Measurements from ENCODE around the gene KLK8.
"Not testable (repeated sequence)": the region's sequence is repeated elsewhere in the genome, so short reads cannot be mapped to it uniquely, and the experiment has no call there.

Gene KLK8

GRCh38 chr19:50982186-50982585, 19.2 kb downstream of the KLK8 start:
- Histone ChIP-seq H3K4me1 (ENCODE audit: control insufficient read depth, insufficient read depth, low read length) (peaks cover 30% of the 10 kb centered on the region), H3K27ac (ENCODE audit: low read depth, low read length) (no peak overlapping the region), H3K27me3 (ENCODE audit: control insufficient read depth, insufficient read depth, low read length) (peaks cover 33% of the 10 kb centered on the region)

GRCh38 chr19:50981587-50982146, 19.7 kb downstream of the KLK8 start:
- H3K4me3 ChIP-seq (ENCODE audit: low read depth, low read length) = no peak overlapping the region
- H3K27ac ChIP-seq (ENCODE audit: low read depth, low read length) = no peak overlapping the region
- peaks cover 30% of the 10 kb centered on the region for H3K4me1 ChIP-seq (ENCODE audit: control insufficient read depth, insufficient read depth, low read length)
- H3K9ac ChIP-seq (ENCODE audit: low read length) = no peak overlapping the region
- no peaks in the 10 kb centered on the region for H3K36me3 ChIP-seq (ENCODE audit: control insufficient read depth, insufficient read depth, low read length)
- no peaks in the 10 kb centered on the region; the same call in 1 of the 2 replicates for H3K9me3 ChIP-seq (ENCODE audit: control insufficient read depth, insufficient read depth, low read depth, low read length)
- peaks cover 30% of the 10 kb centered on the region for H3K27me3 ChIP-seq (ENCODE audit: control insufficient read depth, insufficient read depth, low read length)

More at GRCh38 chr19:50982186-50982585, 19.2 kb downstream of the KLK8 start:
- Histone ChIP-seq H3K9ac (ENCODE audit: low read length) (no peak overlapping the region), H3K36me3 (ENCODE audit: control insufficient read depth, insufficient read depth, low read length) (no peaks in the 10 kb centered on the region), H3K9me3 (ENCODE audit: control insufficient read depth, insufficient read depth, low read depth, low read length) (no peaks in the 10 kb centered on the region; the same call in 1 of the 2 replicates), H3K4me3 (ENCODE audit: low read depth, low read length) (no peak overlapping the region)

- Histone ChIP-seq H3K4me1 (ENCODE audit: control insufficient read depth, insufficient read depth, low read length) (peaks cover 34% of the 10 kb centered on the region), H3K27ac (ENCODE audit: low read depth, low read length) (no peak overlapping the region), H3K27me3 (ENCODE audit: control insufficient read depth, insufficient read depth, low read length) (peaks cover 22% of the 10 kb centered on the region), H3K4me3 (ENCODE audit: low read depth, low read length) (no peak overlapping the region), H3K9ac (ENCODE audit: low read length) (no peak overlapping the region), H3K36me3 (ENCODE audit: control insufficient read depth, insufficient read depth, low read length) (no peaks in the 10 kb centered on the region), H3K9me3 (ENCODE audit: control insufficient read depth, insufficient read depth, low read depth, low read length) (no peaks in the 10 kb centered on the region; the same call in 1 of the 2 replicates)
Measured at GRCh38 chr19:50980208-50980607, 21.2 kb downstream of the KLK8 start.

DNA sequence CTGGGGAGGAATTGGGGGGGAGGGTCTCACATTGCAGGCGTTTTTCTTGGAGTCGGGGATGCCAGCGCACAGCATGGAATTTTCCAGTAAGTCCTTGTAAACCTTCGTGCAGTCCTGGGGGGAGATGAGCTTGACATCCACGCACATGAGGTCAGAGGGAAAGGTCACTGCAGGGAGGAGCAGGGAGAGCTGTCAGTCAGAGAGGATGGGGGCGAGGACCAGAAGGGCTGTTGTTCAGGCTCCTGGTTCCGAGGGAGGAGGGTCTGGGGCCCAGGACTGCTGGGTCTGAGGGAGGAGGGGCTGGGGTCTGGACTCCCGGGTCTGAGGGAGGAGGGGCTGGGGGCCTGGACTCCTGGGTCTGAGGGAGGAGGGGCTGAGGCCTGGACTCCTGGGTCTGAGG, 21.6 kb downstream of the KLK8 start:
- Histone ChIP-seq H3K9ac (ENCODE audit: low read length) (no peak overlapping the region), H3K4me1 (ENCODE audit: control insufficient read depth, insufficient read depth, low read length) (peaks cover 34% of the 10 kb centered on the region), H3K9me3 (ENCODE audit: control insufficient read depth, insufficient read depth, low read depth, low read length) (no peaks in the 10 kb centered on the region), H3K27me3 (ENCODE audit: control insufficient read depth, insufficient read depth, low read length) (peaks cover 19% of the 10 kb centered on the region), H3K4me3 (ENCODE audit: low read depth, low read length) (no peak overlapping the region), H3K27ac (ENCODE audit: low read depth, low read length) (no peak overlapping the region), H3K36me3 (ENCODE audit: control insufficient read depth, insufficient read depth, low read length) (no peaks in the 10 kb centered on the region)

DNA sequence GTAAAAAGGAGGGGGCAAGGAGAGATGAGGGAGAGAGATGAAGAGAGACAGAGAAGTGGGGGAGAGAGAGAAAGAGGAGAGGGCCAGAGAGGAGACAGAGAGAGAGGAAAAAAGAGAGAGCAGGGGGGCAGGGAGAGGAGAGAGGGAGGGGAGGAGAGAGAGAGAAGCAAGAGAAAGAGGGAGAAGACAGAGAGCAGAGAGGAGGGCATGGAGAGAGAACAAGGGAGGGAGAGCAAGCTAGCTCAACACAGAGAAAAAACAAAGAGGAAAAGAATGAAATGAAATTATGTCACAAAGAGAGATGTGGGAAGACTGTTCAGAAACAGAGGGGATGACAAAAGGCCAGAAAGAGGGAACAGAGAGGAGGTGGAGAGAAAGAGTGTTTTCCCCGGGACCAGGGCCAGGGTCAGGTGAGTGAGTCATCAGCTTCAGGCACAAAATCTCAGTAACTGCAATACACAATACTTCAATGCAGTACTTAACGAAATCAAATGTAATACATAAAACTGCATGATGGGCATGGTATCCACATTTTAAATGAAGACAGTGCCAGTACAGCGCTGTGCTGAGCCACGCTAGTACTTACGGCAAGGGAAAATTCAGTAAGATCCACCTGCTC, 22.5 kb downstream of the KLK8 start:
- Histone ChIP-seq H3K4me1 (ENCODE audit: control insufficient read depth, insufficient read depth, low read length) (peaks cover 34% of the 10 kb centered on the region), H3K36me3 (ENCODE audit: control insufficient read depth, insufficient read depth, low read length) (no peaks in the 10 kb centered on the region), H3K9me3 (ENCODE audit: control insufficient read depth, insufficient read depth, low read depth, low read length) (no peaks in the 10 kb centered on the region), H3K9ac (ENCODE audit: low read length) (no peak overlapping the region), H3K27ac (ENCODE audit: low read depth, low read length) (no peak overlapping the region), H3K4me3 (ENCODE audit: low read depth, low read length) (no peak overlapping the region), H3K27me3 (ENCODE audit: control insufficient read depth, insufficient read depth, low read length) (peaks cover 13% of the 10 kb centered on the region)

GRCh38 chr19:50977626-50978025, 23.8 kb downstream of the KLK8 start:
- Histone ChIP-seq H3K4me3 (ENCODE audit: low read depth, low read length) (no peak overlapping the region), H3K9me3 (ENCODE audit: control insufficient read depth, insufficient read depth, low read depth, low read length) (no peaks in the 10 kb centered on the region), H3K27me3 (ENCODE audit: control insufficient read depth, insufficient read depth, low read length) (peaks cover 8% of the 10 kb centered on the region; the same call in 1 of the 2 replicates), H3K4me1 (ENCODE audit: control insufficient read depth, insufficient read depth, low read length) (peaks cover 34% of the 10 kb centered on the region), H3K27ac (ENCODE audit: low read depth, low read length) (no peak overlapping the region), H3K36me3 (ENCODE audit: control insufficient read depth, insufficient read depth, low read length) (no peaks in the 10 kb centered on the region), H3K9ac (ENCODE audit: low read length) (no peak overlapping the region)

DNA sequence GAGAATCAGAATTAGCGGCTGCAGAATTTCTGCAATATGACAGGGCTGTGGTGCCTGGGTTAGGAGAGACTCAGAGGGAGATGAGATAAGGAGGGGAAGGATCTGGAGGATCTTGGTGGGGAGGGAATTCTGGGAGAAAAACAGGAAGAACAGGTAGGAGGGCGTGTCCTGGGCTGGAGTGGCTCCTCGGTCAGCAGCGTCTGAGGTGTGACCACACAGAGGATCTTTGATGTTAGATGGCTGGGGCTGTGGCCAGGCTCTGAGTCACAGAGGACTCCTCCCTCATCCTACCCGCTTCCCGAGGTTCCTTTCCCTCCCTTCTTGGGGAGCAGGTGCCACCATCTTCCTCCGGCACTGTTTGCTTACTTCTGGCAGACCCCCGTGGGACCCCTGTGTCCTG, 25.6 kb downstream of the KLK8 start:
- H3K27me3 ChIP-seq (ENCODE audit: control insufficient read depth, insufficient read depth, low read length) = peaks cover under 1% of the 10 kb centered on the region; the same call in 1 of the 2 replicates
- H3K36me3 ChIP-seq (ENCODE audit: control insufficient read depth, insufficient read depth, low read length) = no peaks in the 10 kb centered on the region
- no peak overlapping the region for H3K27ac ChIP-seq (ENCODE audit: low read depth, low read length)
- peaks cover 28% of the 10 kb centered on the region for H3K4me1 ChIP-seq (ENCODE audit: control insufficient read depth, insufficient read depth, low read length)
- H3K9me3 ChIP-seq (ENCODE audit: control insufficient read depth, insufficient read depth, low read depth, low read length) = no peaks in the 10 kb centered on the region
- no peak overlapping the region for H3K9ac ChIP-seq (ENCODE audit: low read length)
- no peak overlapping the region for H3K4me3 ChIP-seq (ENCODE audit: low read depth, low read length)

GRCh38 chr19:50974702-50975556, 26.5 kb downstream of the KLK8 start:
- Histone ChIP-seq H3K9ac (ENCODE audit: low read length) (no peak overlapping the region), H3K4me1 (ENCODE audit: control insufficient read depth, insufficient read depth, low read length) (peaks cover 25% of the 10 kb centered on the region), H3K36me3 (ENCODE audit: control insufficient read depth, insufficient read depth, low read length) (no peaks in the 10 kb centered on the region), H3K9me3 (ENCODE audit: control insufficient read depth, insufficient read depth, low read depth, low read length) (no peaks in the 10 kb centered on the region), H3K4me3 (ENCODE audit: low read depth, low read length) (no peak overlapping the region), H3K27ac (ENCODE audit: low read depth, low read length) (no peak overlapping the region), H3K27me3 (ENCODE audit: control insufficient read depth, insufficient read depth, low read length) (no peaks in the 10 kb centered on the region)

GRCh38 chr19:50972795-50973376, 28.5 kb downstream of the KLK8 start:
- Histone ChIP-seq H3K27ac (ENCODE audit: low read depth, low read length) (no peak overlapping the region), H3K27me3 (ENCODE audit: control insufficient read depth, insufficient read depth, low read length) (no peaks in the 10 kb centered on the region), H3K4me1 (ENCODE audit: control insufficient read depth, insufficient read depth, low read length) (peaks cover 28% of the 10 kb centered on the region), H3K9me3 (ENCODE audit: control insufficient read depth, insufficient read depth, low read depth, low read length) (no peaks in the 10 kb centered on the region), H3K36me3 (ENCODE audit: control insufficient read depth, insufficient read depth, low read length) (no peaks in the 10 kb centered on the region), H3K9ac (ENCODE audit: low read length) (no peak overlapping the region), H3K4me3 (ENCODE audit: low read depth, low read length) (no peak overlapping the region)

- H3K9ac ChIP-seq (ENCODE audit: low read length); H3K9me3 ChIP-seq (ENCODE audit: control insufficient read depth, insufficient read depth, low read depth, low read length); H3K27ac ChIP-seq (ENCODE audit: low read depth, low read length): not testable (repeated sequence)
Measured at GRCh38 chr19:50969810-50970209, 31.6 kb downstream of the KLK8 start.

GRCh38 chr19:50969413-50969760, 32.0 kb downstream of the KLK8 start, which contains the start of gene KLK6:
KLK6 (minus strand) TSS chr19:50969591; CDS start chr19:50968104, 1,487 bp downstream.
- Histone ChIP-seq H3K9ac (ENCODE audit: low read length) (no peak within 1 kb of the TSS), H3K9me3 (ENCODE audit: control insufficient read depth, insufficient read depth, low read depth, low read length) (no peaks in the 10 kb centered on the region), H3K27me3 (ENCODE audit: control insufficient read depth, insufficient read depth, low read length) (no peaks in the 10 kb centered on the region), H3K4me1 (ENCODE audit: control insufficient read depth, insufficient read depth, low read length) (peaks cover 20% of the 10 kb centered on the region), H3K4me3 (ENCODE audit: low read depth, low read length) (no peak within 1 kb of the TSS), H3K27ac (ENCODE audit: low read depth, low read length) (no peak within 1 kb of the TSS), H3K36me3 (ENCODE audit: control insufficient read depth, insufficient read depth, low read length) (no peaks in the 10 kb centered on the region)

More at GRCh38 chr19:50969810-50970209, 31.6 kb downstream of the KLK8 start:
- not testable (repeated sequence) for H3K36me3 ChIP-seq (ENCODE audit: control insufficient read depth, insufficient read depth, low read length); H3K27me3 ChIP-seq (ENCODE audit: control insufficient read depth, insufficient read depth, low read length); H3K4me3 ChIP-seq (ENCODE audit: low read depth, low read length)
- peaks cover 20% of the 10 kb centered on the region for H3K4me1 ChIP-seq (ENCODE audit: control insufficient read depth, insufficient read depth, low read length)

Measured in HUES6 (cell line).